SK-N-SH (cell line): Measurements from ENCODE around the gene PCP2. TPM values are rescaled to one million over a fixed set of nuclear protein-coding genes. Genes with fewer than 3 reads are reported as not detected.

Source experiments
- CTCF ChIA-PET: fragments of 300-600, 350-600 bp; formaldehyde crosslinking; extraction: SDS; loops from one replicate; lab custom pipeline; 2021; lab: Yijun Ruan, JAX
- POLR2A ChIA-PET: fragments of 350-600 bp; sonication (Branson Sonifier 250); formaldehyde crosslinking; extraction: SDS; loops from one replicate; lab custom pipeline; 2020; ENCODE audit warnings: antibody characterized with exemption, inconsistent platforms; lab: Yijun Ruan, JAX
- DNase-seq: peaks from one replicate; pipeline ENCODE4 v3.0.0; 2012
- H2AFZ ChIP-seq: fragments of 200-600 bp; sonication (generic); 2 replicates; pipeline ENCODE4 v1.8.1; 2016; ENCODE audit warnings: antibody characterized with exemption, mild to moderate bottlenecking, low read depth
- H3F3A ChIP-seq: fragments of 200-600 bp; sonication (generic); replicated peaks from 2 replicates; pipeline ENCODE3; 2016; ENCODE audit warnings: antibody characterized with exemption, mild to moderate bottlenecking; ENCODE audit not compliant: insufficient read depth
- H3K27ac ChIP-seq, 2 experiments: fragments of 200-500 bp in 1 of 2; fragments of 200-600 bp in 1 of 2; sonication (Bioruptor generic) in 1 of 2; sonication (generic), shearing (Covaris generic) in 1 of 2; 2 replicates each; pipeline versions ENCODE4 v1.5.1 to v1.6.1; 2014 to 2016; ENCODE audit warnings: low read depth in 2 of 2, inconsistent platforms in 1 of 2, low read length in 1 of 2, mild to moderate bottlenecking in 1 of 2, mixed read lengths in 1 of 2
- H3K27me3 ChIP-seq: fragments of 200-600 bp; sonication (generic), shearing (Covaris generic); 2 replicates; pipeline ENCODE4 v1.6.1; 2016; ENCODE audit warnings: mixed run types; ENCODE audit not compliant: insufficient read depth
- H3K36me3 ChIP-seq, 2 experiments: fragments of 200-500 bp in 1 of 2; fragments of 200-600 bp in 1 of 2; sonication (Bioruptor generic) in 1 of 2; sonication (generic) in 1 of 2; replicated peaks in 1 of 2; 2 replicates each; pipeline versions ENCODE3 to v1.5.1; 2014 to 2016; ENCODE audit warnings: low read length in 1 of 2, mild to moderate bottlenecking in 1 of 2; ENCODE audit not compliant: insufficient read depth in 2 of 2, control insufficient read depth in 1 of 2
- H3K4me1 ChIP-seq, 2 experiments: fragments of 200-500 bp in 1 of 2; fragments of 200-600 bp in 1 of 2; sonication (Bioruptor generic) in 1 of 2; sonication (generic), shearing (Covaris generic) in 1 of 2; 2 replicates each; pipeline versions ENCODE4 v1.5.1 to v1.6.1; 2014 to 2016; ENCODE audit warnings: low read depth in 1 of 2, low read length in 1 of 2, mixed run types in 1 of 2; ENCODE audit not compliant: insufficient read depth in 2 of 2, control insufficient read depth in 1 of 2
- H3K4me2 ChIP-seq: fragments of 200-600 bp; sonication (generic), shearing (Covaris generic); 2 replicates; pipeline ENCODE4 v1.6.1; 2017; ENCODE audit warnings: mixed run types
- H3K4me3 ChIP-seq, 2 experiments: fragments of 200-500 bp in 1 of 2; fragments of 200-600 bp in 1 of 2; sonication (Bioruptor generic) in 1 of 2; sonication (generic), shearing (Covaris generic) in 1 of 2; 2 replicates each; pipeline versions ENCODE4 v1.5.1 to v1.8.1; 2014 to 2016; ENCODE audit warnings: low read depth in 2 of 2, inconsistent platforms in 1 of 2, low read length in 1 of 2, mild to moderate bottlenecking in 1 of 2, mixed read lengths in 1 of 2, moderate library complexity in 1 of 2
- H3K79me2 ChIP-seq: fragments of 200-600 bp; sonication (generic); 2 replicates; pipeline ENCODE4 v1.8.1; 2017; ENCODE audit warnings: mild to moderate bottlenecking; ENCODE audit not compliant: insufficient read depth
- H3K9ac ChIP-seq: fragments of 200-600 bp; sonication (generic); 2 replicates; pipeline ENCODE4 v1.6.1; 2017; ENCODE audit warnings: mixed run types
- H3K9me2 ChIP-seq: fragments of 200-600 bp; sonication (generic); 2 replicates; pipeline ENCODE4 v1.6.1; 2017; ENCODE audit warnings: mixed run types
- H3K9me3 ChIP-seq: fragments of 200-600 bp; sonication (generic); 2 replicates; pipeline ENCODE4 v1.6.1; 2017; ENCODE audit warnings: mixed run types, mild to moderate bottlenecking, moderate library complexity
- H4K20me1 ChIP-seq: fragments of 200-600 bp; sonication (generic); 2 replicates; pipeline ENCODE4 v1.6.1; 2017; ENCODE audit warnings: mild to moderate bottlenecking, mixed run types; ENCODE audit not compliant: insufficient read depth
- EZH2phosphoT487 ChIP-seq: fragments of 200-600 bp; sonication (generic); IDR thresholded peaks from 2 replicates; pipeline ENCODE4 v1.6.1; 2017; ENCODE audit warnings: low read depth, mixed run types, mild to moderate bottlenecking, antibody characterized with exemption, moderate library complexity, borderline replicate concordance
- FOXM1 ChIP-seq: IDR thresholded peaks from 2 replicates; pipeline ENCODE4 v1.4.0; 2012; ENCODE audit warnings: low read depth, mild to moderate bottlenecking
- GABPA ChIP-seq: IDR thresholded peaks from 2 replicates; pipeline ENCODE4 v1.4.0; 2012; ENCODE audit warnings: low read depth, mild to moderate bottlenecking
- JUND ChIP-seq: IDR thresholded peaks from 2 replicates; pipeline ENCODE4 v1.4.0; 2012
- NFIC ChIP-seq: IDR thresholded peaks from 2 replicates; pipeline ENCODE4 v1.4.0; 2012; ENCODE audit warnings: borderline replicate concordance
- RAD21 ChIP-seq: IDR thresholded peaks from 2 replicates; pipeline ENCODE4 v1.6.1; 2012; ENCODE audit warnings: mild to moderate bottlenecking, low read length
- RCOR1 ChIP-seq: fragments of 150-350 bp; IDR thresholded peaks from 2 replicates; pipeline ENCODE4 v1.6.1; 2017; ENCODE audit warnings: antibody characterized with exemption, low read length
- REST ChIP-seq: IDR thresholded peaks from 2 replicates; pipeline ENCODE4 v1.6.1; 2012; ENCODE audit warnings: mild to moderate bottlenecking, low read depth, low read length, moderate library complexity
- RXRA ChIP-seq: IDR thresholded peaks from 2 replicates; pipeline ENCODE4 v1.4.0; 2012; ENCODE audit warnings: low read depth, mild to moderate bottlenecking, borderline replicate concordance
- SMC3 ChIP-seq: IDR thresholded peaks from 2 replicates; pipeline ENCODE4 v1.6.1; 2012; ENCODE audit warnings: low read depth, low read length, improper control_type of control experiment
- TEAD4 ChIP-seq: IDR thresholded peaks from 2 replicates; pipeline ENCODE4 v1.4.0; 2012; ENCODE audit warnings: mild to moderate bottlenecking, borderline replicate concordance; ENCODE audit not compliant: insufficient read depth
- USF1 ChIP-seq: IDR thresholded peaks from 2 replicates; pipeline ENCODE4 v1.4.0; 2012; ENCODE audit warnings: low read depth, borderline replicate concordance
- YY1 ChIP-seq: IDR thresholded peaks from 2 replicates; pipeline ENCODE4 v1.4.0; 2012; ENCODE audit warnings: low read depth, mild to moderate bottlenecking
- WGBS: methylation state at CpG from one replicate; pipeline ENCODE4 v1.1.6; 2017; ENCODE audit warnings: low lambda C conversion rate; 5-methylcytosine and 5-hydroxymethylcytosine counted together
- polyA plus RNA-seq, 3 experiments: library from polyadenylated mRNA; depleted of rRNA; stranded (reverse); fragments of >200 nt; gene quantifications; 2 replicates each; pipeline ENCODE4 v1.2.3, GENCODE V29; 2012
- TF ChIP-seq, protein P1 (sequence below): fragments of 150-350 bp; IDR thresholded peaks from 2 replicates; pipeline ENCODE4 v1.6.1; 2016; ENCODE audit warnings: mild to moderate bottlenecking, low read depth, low read length

Gene PCP2
- polyA plus RNA-seq, 1 of the 3 experiments (the other 2 are of a cell fraction) = not detected

GRCh38 chr19:7620442-7621412 lies 12.8 kb downstream of the PCP2 start:
- Histone ChIP-seq H2AFZ (no peak overlapping the region), H3K4me1 (peaks cover 0 to 42% of the 10 kb centered on the region in 2 experiments; a peak in 1 of 4 replicates), H3K4me3 (no peak overlapping the region), H3K27ac (peak overlapping the region in 1 of 2 experiments; percentile 98; a peak in 2 of 4 replicates), H3K9ac (no peak overlapping the region), H3K4me2 (no peak overlapping the region), H4K20me1 (no peaks in the 10 kb centered on the region), H3K9me2 (no peaks in the 10 kb centered on the region), H3F3A (peaks cover 4% of the 10 kb centered on the region), H3K79me2 (no peaks in the 10 kb centered on the region), H3K9me3 (no peaks in the 10 kb centered on the region), H3K36me3 (peaks cover 3 to 51% of the 10 kb centered on the region in 2 experiments), H3K27me3 (no peaks in the 10 kb centered on the region)
- DNase-seq = no peak
- TF ChIP-seq NFIC (no peak), USF1 (no peak), TEAD4 (no peak), YY1 (no peak), GABPA (no peak), EZH2phosphoT487 (no peak), JUND (no peak), RXRA (no peak), SMC3 (no peak), RAD21 (no peak), FOXM1 (no peak), REST (no peak), RCOR1 (no peak)
- TF ChIP-seq, protein P1, sequence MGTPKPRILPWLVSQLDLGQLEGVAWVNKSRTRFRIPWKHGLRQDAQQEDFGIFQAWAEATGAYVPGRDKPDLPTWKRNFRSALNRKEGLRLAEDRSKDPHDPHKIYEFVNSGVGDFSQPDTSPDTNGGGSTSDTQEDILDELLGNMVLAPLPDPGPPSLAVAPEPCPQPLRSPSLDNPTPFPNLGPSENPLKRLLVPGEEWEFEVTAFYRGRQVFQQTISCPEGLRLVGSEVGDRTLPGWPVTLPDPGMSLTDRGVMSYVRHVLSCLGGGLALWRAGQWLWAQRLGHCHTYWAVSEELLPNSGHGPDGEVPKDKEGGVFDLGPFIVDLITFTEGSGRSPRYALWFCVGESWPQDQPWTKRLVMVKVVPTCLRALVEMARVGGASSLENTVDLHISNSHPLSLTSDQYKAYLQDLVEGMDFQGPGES = no peak
- 95% methylated on average over 25 of the region's 57 CpGs for WGBS
- ChIA-PET CTCF (interaction anchor here (1.2 to 4.1 kb wide), 4 partner anchors 10 to 179 kb away, joined by 3 to 40 read pairs (median 7); partner anchors contain the start of genes PET100 and XAB2), POLR2A (interaction anchor here (2.6 kb wide), 1 partner anchor 9 kb away, joined by 16 read pairs; the partner anchor contains the start of genes PET100 and XAB2)
